BLaER1 (cell line): ENCODE measurements around the gene KRTAP15-1.

ENCODE experiments used
- H3K27ac ChIP-seq: shearing (Covaris generic); formaldehyde crosslinking; 2 replicates; pipeline ENCODE4 v1.8.1; 2022
- H3K27me3 ChIP-seq: shearing (Covaris generic); formaldehyde crosslinking; 2 replicates; pipeline ENCODE4 v1.8.1; 2022
- H3K36me3 ChIP-seq: shearing (Covaris generic); formaldehyde crosslinking; 2 replicates; pipeline ENCODE4 v1.8.1; 2022
- H3K4me1 ChIP-seq: shearing (Covaris generic); formaldehyde crosslinking; 2 replicates; pipeline ENCODE4 v1.8.1; 2022
- H3K4me2 ChIP-seq: shearing (Covaris generic); formaldehyde crosslinking; 2 replicates; pipeline ENCODE4 v1.8.1; 2022
- H3K4me3 ChIP-seq: shearing (Covaris generic); formaldehyde crosslinking; 2 replicates; pipeline ENCODE4 v1.8.1; 2022
- H3K9ac ChIP-seq: shearing (Covaris generic); formaldehyde crosslinking; 2 replicates; pipeline ENCODE4 v1.8.1; 2022
- H3K9me3 ChIP-seq: shearing (Covaris generic); formaldehyde crosslinking; 2 replicates; pipeline ENCODE4 v1.8.1; 2022
- H4K20me1 ChIP-seq: shearing (Covaris generic); formaldehyde crosslinking; 2 replicates; pipeline ENCODE4 v1.8.1; 2022
- Cebpa-rat ChIP-seq: shearing (Covaris generic); IDR thresholded peaks from 2 replicates; pipeline ENCODE4 v1.8.1; 2022

KRTAP15-1 gene

GRCh38 chr21:30437010-30437565, 3.0 kb upstream of the KRTAP15-1 start:
- no peaks in the 10 kb centered on the region for H3K27me3 ChIP-seq
- H4K20me1 ChIP-seq = no peaks in the 10 kb centered on the region
- no peak overlapping the region for H3K4me3 ChIP-seq
- no peak overlapping the region for H3K9ac ChIP-seq
- no peak overlapping the region for H3K27ac ChIP-seq
- no peaks in the 10 kb centered on the region for H3K4me1 ChIP-seq
- no peak for TF ChIP-seq Cebpa-rat
- no peak overlapping the region for H3K4me2 ChIP-seq
- no peaks in the 10 kb centered on the region for H3K36me3 ChIP-seq
- H3K9me3 ChIP-seq = no peaks in the 10 kb centered on the region

- Histone ChIP-seq H4K20me1 (no peaks in the 10 kb centered on the region), H3K27ac (no peak overlapping the region), H3K9ac (no peak overlapping the region), H3K9me3 (no peaks in the 10 kb centered on the region), H3K4me2 (no peak overlapping the region), H3K27me3 (no peaks in the 10 kb centered on the region), H3K36me3 (no peaks in the 10 kb centered on the region), H3K4me1 (peaks cover 8% of the 10 kb centered on the region), H3K4me3 (no peak overlapping the region)
- TF ChIP-seq Cebpa-rat = no peak
Measured at GRCh38 chr21:30443226-30443625, 3.2 kb downstream of the KRTAP15-1 start.

- Histone ChIP-seq H3K36me3 (no peaks in the 10 kb centered on the region), H3K4me3 (no peak overlapping the region), H3K4me2 (no peak overlapping the region), H3K9me3 (no peaks in the 10 kb centered on the region), H3K9ac (no peak overlapping the region), H3K4me1 (peaks cover 8% of the 10 kb centered on the region), H3K27me3 (no peaks in the 10 kb centered on the region), H3K27ac (no peak overlapping the region), H4K20me1 (no peaks in the 10 kb centered on the region)
- no peak for TF ChIP-seq Cebpa-rat
Measured at GRCh38 chr21:30444204-30444603, 4.1 kb downstream of the KRTAP15-1 start.

DNA sequence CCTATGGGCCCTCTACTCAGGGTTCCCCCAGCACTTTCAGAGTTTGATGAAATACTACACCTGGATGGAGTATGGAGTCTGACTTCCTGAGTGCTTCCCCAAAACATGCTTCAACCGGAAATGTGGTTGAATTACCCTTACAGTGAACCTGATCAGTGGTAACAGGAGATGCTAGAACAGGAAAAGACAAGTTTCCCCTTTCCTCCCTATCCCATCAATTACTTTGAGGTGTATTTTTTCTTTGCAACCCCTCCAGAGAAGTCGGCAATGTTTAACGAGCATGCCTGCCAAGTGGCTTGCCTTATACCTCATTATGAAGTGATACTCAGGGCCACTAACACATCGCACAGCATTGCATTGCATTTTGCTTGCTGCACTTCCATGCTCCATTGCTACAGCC, 7.0 kb downstream of the KRTAP15-1 start:
- Histone ChIP-seq H3K27me3 (no peaks in the 10 kb centered on the region), H3K9ac (no peak overlapping the region), H3K36me3 (no peaks in the 10 kb centered on the region), H3K27ac (no peak overlapping the region), H3K4me1 (peaks cover 8% of the 10 kb centered on the region), H4K20me1 (no peaks in the 10 kb centered on the region), H3K4me3 (no peak overlapping the region), H3K9me3 (no peaks in the 10 kb centered on the region), H3K4me2 (peak overlapping the region; percentile 33)
- no peak for TF ChIP-seq Cebpa-rat

DNA sequence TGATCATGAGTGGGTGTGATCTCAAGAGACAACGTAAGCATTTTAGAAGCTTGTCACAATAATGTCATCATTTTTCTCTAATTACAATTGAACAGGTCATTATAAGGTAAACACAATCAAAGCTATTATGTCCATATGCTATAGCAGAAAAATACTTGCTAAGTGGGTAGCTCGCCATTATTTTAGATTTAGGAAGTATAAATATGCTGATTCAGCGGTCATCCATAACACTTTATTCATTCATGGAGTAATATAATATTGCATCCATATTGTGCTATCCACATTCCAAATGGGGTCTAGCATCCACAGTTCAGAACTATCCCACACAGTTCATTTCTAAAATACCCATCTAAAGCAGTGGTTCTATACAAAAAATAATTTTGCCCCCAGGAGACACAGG, 8.4 kb downstream of the KRTAP15-1 start:
- Histone ChIP-seq H3K4me1 (peaks cover 8% of the 10 kb centered on the region), H3K9ac (no peak overlapping the region), H3K36me3 (no peaks in the 10 kb centered on the region), H3K4me2 (no peak overlapping the region), H3K27me3 (no peaks in the 10 kb centered on the region), H3K4me3 (no peak overlapping the region), H3K27ac (no peak overlapping the region), H4K20me1 (no peaks in the 10 kb centered on the region), H3K9me3 (no peaks in the 10 kb centered on the region)
- TF ChIP-seq Cebpa-rat = no peak

DNA sequence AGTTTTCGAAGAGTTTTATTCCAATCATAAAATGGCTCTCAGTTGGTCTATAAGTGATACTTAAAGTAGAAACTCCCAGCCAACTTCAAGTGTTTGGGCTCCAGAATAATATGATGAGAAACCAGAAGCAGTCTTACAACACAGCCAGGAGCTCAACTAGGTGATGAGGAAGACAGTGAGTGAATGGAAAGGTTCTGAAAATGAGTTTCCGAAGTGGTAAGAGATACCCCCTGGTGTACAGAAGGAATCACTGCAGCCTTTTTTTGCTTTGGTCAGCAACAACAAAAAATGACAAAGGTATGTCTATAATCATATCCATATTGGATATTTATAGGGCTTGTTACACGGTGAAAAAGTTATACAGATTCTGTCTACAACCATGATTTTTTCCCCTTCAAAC, 23.6 kb downstream of the KRTAP15-1 start:
- H3K27ac ChIP-seq = no peak overlapping the region
- no peak overlapping the region for H3K4me2 ChIP-seq
- H3K36me3 ChIP-seq = no peaks in the 10 kb centered on the region
- no peaks in the 10 kb centered on the region for H4K20me1 ChIP-seq
- H3K4me3 ChIP-seq = no peak overlapping the region
- no peaks in the 10 kb centered on the region for H3K27me3 ChIP-seq
- H3K9me3 ChIP-seq = no peaks in the 10 kb centered on the region
- TF ChIP-seq Cebpa-rat = no peak
- no peak overlapping the region for H3K9ac ChIP-seq
- H3K4me1 ChIP-seq = no peaks in the 10 kb centered on the region

GRCh38 chr21:30468900-30469714, 29.0 kb downstream of the KRTAP15-1 start:
- Histone ChIP-seq H3K4me3 (no peak overlapping the region), H3K9ac (no peak overlapping the region), H3K4me1 (no peaks in the 10 kb centered on the region), H3K4me2 (no peak overlapping the region), H3K27ac (no peak overlapping the region), H3K36me3 (no peaks in the 10 kb centered on the region), H3K9me3 (no peaks in the 10 kb centered on the region), H4K20me1 (no peaks in the 10 kb centered on the region), H3K27me3 (no peaks in the 10 kb centered on the region)
- TF ChIP-seq Cebpa-rat = no peak

DNA sequence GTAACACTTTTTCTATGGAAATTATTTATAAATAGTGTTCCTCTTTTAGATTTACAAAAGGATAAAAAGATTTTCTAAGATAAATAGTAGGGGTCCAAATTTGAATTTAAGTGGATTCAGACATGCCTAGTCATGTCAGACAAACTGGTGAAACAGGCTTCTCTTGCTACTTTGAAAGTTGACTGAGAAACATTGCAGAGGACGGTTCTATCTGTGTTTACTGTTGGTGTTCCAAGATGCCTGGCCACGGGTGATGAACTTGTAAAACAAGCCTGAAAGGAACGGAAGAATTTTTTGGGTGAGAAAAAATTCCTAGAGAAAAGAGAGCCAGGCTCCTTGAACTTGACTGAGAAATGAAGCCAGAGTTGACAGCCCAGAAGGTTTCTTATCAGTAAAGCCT, 37.9 kb downstream of the KRTAP15-1 start:
- Histone ChIP-seq H3K9ac (no peak overlapping the region), H3K4me1 (no peaks in the 10 kb centered on the region), H3K27ac (no peak overlapping the region), H3K36me3 (no peaks in the 10 kb centered on the region), H4K20me1 (no peaks in the 10 kb centered on the region), H3K9me3 (no peaks in the 10 kb centered on the region), H3K27me3 (no peaks in the 10 kb centered on the region), H3K4me3 (no peak overlapping the region), H3K4me2 (no peak overlapping the region)
- no peak for TF ChIP-seq Cebpa-rat

DNA sequence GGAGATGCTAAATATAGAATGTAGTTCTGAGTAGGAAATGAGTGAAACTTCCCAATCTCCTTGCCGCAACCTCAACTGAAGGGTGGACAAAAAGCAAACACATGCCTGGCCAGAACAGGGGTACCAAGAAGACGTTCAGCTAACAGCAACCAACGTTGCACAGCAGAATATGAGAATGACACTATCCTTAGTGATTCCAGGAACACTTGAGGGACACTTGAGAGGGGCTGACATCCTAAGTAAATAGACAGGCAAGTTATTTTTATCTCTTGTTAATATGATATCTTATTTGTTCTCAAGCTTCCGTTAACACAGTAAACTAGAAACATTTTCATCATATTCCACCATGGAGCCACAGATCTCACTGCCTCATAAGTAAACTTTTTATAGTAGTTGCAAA, 39.2 kb downstream of the KRTAP15-1 start:
- no peaks in the 10 kb centered on the region for H3K27me3 ChIP-seq
- H3K9ac ChIP-seq = no peak overlapping the region
- no peak for TF ChIP-seq Cebpa-rat
- H4K20me1 ChIP-seq = no peaks in the 10 kb centered on the region
- H3K27ac ChIP-seq = no peak overlapping the region
- no peak overlapping the region for H3K4me2 ChIP-seq
- H3K4me1 ChIP-seq = no peaks in the 10 kb centered on the region
- H3K4me3 ChIP-seq = no peak overlapping the region
- H3K36me3 ChIP-seq = no peaks in the 10 kb centered on the region
- H3K9me3 ChIP-seq = no peaks in the 10 kb centered on the region

DNA sequence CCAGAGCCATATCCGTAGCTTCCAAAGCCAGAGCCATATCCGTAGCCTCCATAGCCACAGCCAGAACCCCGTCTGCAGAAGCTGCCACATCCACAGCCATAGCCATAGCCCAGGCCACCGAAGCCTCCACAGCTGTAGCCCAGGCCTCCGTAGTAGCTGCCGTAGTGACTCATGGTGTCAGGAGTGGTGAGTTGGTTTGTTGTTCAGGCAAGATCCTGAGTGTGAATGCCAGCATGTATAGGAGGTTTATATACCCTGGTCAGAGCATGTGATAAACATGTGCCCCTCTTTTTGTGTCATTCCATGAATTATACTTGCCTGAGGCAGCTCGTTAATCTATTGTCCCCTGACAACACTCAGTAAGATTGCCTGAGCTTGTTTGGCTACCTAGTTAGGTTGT, 40.1 kb downstream of the KRTAP15-1 start, which contains the start of gene KRTAP19-1:
Gene KRTAP19-1, minus strand, starts transcription at position 223 of the 400 bp plus-strand sequence. Its CDS starts 50 bp downstream, at position 173.
- Histone ChIP-seq H3K27me3 (no peaks in the 10 kb centered on the region), H3K27ac (no peak within 1 kb of the TSS), H3K4me3 (no peak within 1 kb of the TSS), H3K9ac (no peak within 1 kb of the TSS), H3K4me2 (no peak within 1 kb of the TSS), H3K9me3 (peaks cover 1% of the 10 kb centered on the region), H4K20me1 (no peaks in the 10 kb centered on the region), H3K4me1 (no peaks in the 10 kb centered on the region), H3K36me3 (no peaks in the 10 kb centered on the region)
- TF ChIP-seq Cebpa-rat = no peak
